ENCODE results near the gene PPP1R1B.

Gene PPP1R1B

DNA sequence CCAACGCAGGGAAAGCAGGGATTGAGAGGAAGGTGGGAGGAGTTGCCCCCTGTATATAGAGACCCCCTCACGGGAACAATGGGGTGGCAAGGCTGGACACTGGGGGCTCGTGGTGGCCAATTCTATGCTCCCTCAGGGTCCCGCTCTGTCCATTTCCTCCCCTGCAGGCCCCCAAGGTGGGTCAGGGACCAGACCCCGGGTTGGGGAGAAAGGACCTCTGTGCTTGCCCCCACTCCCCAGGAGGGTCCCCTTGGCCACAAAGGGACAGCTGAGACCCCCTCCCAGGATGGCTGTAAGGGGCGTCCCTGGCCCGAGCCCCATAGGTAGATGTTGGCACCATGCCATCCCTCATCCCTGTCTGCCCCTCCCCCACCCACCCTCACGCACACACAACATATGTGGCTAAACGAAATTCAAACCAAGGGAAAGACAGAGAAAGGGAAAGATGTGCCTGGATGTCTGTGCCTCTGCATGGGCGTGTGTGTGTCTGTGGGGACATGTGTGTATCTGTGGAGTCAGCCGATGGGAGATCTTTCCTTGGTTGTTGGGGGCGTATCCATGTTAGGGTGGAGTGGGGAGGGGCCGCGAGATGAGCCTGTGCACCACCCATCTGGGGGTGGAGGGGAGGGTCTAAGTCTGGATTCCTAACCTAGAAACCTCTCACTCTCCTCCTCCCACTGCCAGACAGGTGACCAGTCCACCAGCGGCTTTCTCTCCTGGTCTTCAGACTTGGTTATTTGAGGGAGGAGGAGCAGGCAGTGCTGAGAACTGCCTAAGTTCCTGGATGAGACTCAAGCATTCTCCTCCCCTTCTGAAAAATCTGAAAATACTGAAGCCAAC, 18.4 kb upstream of the PPP1R1B start:
- no peak for DNase-seq (ENCODE audit: low spot score)
- ChIA-PET POLR2A (ENCODE audit: low non-redundant PET) (no interaction called here), CTCF (interaction anchor here (0.7 kb wide), 1 partner anchor 24 kb away, joined by 3 read pairs; no protein-coding TSS in a partner anchor)

DNA sequence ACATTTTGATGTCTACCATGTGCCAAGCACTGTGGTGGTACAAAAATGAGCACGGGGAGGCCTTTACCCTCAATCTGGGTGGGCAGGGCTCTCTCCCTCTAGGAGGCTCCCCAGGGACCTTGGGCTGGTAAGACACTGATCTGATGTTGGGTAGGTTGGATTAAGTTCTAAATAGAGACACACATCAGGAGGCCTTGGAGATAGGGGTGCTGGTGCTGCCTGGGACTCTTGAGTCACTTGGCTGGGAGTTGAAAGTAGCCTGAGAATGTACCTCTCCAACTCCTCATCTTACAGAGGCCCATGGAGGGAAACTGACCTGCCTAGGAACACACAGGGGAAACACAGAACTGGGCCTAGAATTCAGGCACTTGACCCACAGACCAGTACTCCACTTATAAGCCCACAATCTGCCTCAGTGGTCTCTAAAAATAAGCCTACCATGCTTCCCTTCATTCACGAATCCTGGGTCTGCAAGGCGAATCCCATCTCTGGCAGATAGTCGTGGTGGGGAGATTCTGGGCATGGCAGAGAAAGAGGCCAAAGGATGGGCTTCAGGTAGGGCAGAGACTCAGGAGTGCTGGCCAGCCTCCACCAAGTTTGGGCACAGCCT, 17.2 kb upstream of the PPP1R1B start:
- ChIA-PET CTCF (no interaction called here), POLR2A (ENCODE audit: low non-redundant PET) (no interaction called here)
- no peak for DNase-seq (ENCODE audit: low spot score)
- H3K27ac ChIP-seq = no peak overlapping the region
- TF ChIP-seq, protein P1, sequence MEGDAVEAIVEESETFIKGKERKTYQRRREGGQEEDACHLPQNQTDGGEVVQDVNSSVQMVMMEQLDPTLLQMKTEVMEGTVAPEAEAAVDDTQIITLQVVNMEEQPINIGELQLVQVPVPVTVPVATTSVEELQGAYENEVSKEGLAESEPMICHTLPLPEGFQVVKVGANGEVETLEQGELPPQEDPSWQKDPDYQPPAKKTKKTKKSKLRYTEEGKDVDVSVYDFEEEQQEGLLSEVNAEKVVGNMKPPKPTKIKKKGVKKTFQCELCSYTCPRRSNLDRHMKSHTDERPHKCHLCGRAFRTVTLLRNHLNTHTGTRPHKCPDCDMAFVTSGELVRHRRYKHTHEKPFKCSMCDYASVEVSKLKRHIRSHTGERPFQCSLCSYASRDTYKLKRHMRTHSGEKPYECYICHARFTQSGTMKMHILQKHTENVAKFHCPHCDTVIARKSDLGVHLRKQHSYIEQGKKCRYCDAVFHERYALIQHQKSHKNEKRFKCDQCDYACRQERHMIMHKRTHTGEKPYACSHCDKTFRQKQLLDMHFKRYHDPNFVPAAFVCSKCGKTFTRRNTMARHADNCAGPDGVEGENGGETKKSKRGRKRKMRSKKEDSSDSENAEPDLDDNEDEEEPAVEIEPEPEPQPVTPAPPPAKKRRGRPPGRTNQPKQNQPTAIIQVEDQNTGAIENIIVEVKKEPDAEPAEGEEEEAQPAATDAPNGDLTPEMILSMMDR (conservative IDR thresholded peaks at IDR 0.05; ENCODE audit: low read depth) = no peak

More for the DNA sequence above, 18.4 kb upstream of the PPP1R1B start:
- H3K27ac ChIP-seq = no peak overlapping the region
- TF ChIP-seq, protein P1 (conservative IDR thresholded peaks at IDR 0.05; ENCODE audit: low read depth) = no peak

DNA sequence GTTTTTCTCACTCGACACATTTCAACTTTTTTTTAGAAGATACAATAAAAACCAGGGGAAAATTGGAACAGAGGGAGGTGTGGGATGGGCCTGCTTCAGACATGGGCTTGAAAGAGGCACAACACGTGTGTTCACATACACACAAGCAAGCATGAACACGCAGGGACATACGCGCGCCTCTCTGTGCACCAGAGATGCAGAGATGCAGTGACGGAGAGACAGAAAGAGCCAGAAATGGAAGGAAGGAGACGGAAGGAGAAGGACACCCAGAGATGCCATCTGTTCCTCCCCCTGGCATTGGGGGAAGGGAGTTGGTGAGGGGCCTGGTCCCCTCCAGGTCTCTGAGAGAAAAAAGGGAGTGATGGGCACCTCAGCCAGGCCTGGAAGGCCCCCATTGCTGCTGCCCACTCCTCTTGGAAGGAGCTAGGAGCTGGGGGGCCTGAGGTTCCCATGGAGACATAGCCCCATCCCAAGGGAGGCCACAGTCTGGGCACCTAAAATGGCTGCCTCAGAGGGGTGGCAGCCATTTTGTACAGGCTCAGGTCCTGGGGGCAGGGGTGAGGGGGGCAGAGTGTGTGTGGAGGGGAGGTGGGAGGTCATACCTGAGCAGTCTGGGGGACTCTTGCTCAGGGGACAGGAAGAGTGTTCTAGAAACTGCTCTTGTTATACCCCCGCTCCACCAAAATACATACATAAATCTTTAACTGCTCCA, 15.2 kb upstream of the PPP1R1B start:
- TF ChIP-seq, protein P1 (conservative IDR thresholded peaks at IDR 0.05; ENCODE audit: low read depth) = no peak
- CTCF ChIA-PET = interaction anchor here (0.6 to 1.3 kb wide), 2 partner anchors 11 to 403 kb away, joined by 3 to 5 read pairs; no protein-coding TSS in a partner anchor
- POLR2A ChIA-PET (ENCODE audit: low non-redundant PET) = no interaction called here
- H3K27ac ChIP-seq = no peak overlapping the region
- no peak for DNase-seq (ENCODE audit: low spot score)

GRCh38 chr17:39612291-39612894, 14.4 kb upstream of the PPP1R1B start:
- DNase-seq (ENCODE audit: low spot score) = no peak
- ChIA-PET CTCF (interaction anchor here (0.6 to 1.4 kb wide), 4 partner anchors 11 to 404 kb away, joined by 3 to 5 read pairs (median 4); no protein-coding TSS in a partner anchor), POLR2A (ENCODE audit: low non-redundant PET) (no interaction called here)
- TF ChIP-seq, protein P1 (conservative IDR thresholded peaks at IDR 0.05; ENCODE audit: low read depth) = no peak
- no peak overlapping the region for H3K27ac ChIP-seq

DNA sequence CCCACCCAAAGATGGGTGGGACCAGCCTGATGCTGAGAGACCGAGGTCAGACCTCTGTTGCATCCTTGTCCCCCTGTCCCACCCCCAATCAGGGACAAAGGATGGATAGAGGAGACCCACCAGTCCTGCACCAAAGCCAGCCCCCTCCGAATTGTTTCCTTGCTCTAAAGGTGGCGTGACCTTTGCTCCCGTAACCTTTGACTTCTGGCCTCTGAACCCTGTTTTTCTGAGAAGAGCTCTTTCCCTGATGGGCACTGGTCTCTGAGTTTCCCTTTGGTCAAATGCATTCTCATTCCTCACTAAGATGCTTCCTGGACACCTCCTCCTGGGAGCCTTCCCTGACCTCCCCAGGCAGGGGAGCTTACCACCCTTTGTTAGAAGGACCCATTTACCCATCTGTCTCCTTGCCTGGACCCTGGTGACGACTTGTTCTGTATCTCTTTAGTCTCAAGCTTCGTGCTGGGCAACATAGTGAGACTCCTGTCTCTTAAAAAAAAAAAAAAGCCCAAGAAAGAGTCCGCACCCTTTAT, 13.8 kb upstream of the PPP1R1B start:
- ChIA-PET POLR2A (ENCODE audit: low non-redundant PET) (no interaction called here), CTCF (interaction anchor here (0.6 to 1.4 kb wide), 3 partner anchors 11 to 37 kb away, joined by 3 to 5 read pairs (median 5); no protein-coding TSS in a partner anchor)
- TF ChIP-seq, protein P1 (conservative IDR thresholded peaks at IDR 0.05; ENCODE audit: low read depth) = no peak
- H3K27ac ChIP-seq = no peak overlapping the region
- DNase-seq (ENCODE audit: low spot score) = no peak

All from RWPE1 (cell line).